GM21528 (cell line): ENCODE measurements around the gene AGAP3.

ENCODE experiments used
- ATAC-seq: cut with Tn5 transposase; IDR thresholded peaks from one replicate; pipeline ENCODE4 v1.9.1; 2021; ENCODE audit warnings: mild to moderate bottlenecking, moderate library complexity; ENCODE audit not compliant: unreplicated experiment, low FRiP score

Gene AGAP3

DNA sequence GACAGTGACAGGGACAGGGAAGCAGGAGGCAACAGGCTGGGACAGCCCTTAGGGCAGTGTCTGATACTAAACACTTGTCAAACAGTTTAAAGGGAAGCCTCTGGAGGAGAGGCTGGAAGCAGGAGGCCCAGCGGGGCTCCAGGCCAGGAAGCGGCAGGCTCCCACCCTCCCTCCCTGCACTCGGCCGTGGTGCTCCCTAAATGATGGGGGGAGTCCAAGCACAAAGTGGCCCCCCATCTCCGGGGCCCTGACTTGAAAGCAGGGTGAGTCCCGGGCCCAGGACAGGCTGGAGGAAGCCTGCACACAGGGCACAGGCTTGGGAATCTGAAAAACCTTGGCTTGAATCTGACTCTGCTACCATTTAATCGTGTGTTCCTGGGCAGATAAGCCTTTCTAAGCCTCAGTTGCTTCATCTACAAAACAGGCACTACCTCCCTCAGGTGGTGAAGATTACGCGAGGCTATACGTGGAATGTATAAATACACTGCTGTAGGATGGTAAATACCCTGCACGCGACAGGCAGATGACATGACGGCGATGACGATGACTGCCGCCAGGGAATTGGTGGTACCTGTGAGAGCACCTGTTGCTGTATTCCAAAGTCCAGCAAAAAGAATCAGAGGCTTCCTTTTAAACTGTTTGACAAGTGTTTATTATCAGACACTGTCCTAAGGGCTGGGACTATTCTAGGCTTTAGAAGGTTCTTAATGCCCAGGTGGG lies 47.2 kb downstream of the AGAP3 start:
- no peak for ATAC-seq

DNA sequence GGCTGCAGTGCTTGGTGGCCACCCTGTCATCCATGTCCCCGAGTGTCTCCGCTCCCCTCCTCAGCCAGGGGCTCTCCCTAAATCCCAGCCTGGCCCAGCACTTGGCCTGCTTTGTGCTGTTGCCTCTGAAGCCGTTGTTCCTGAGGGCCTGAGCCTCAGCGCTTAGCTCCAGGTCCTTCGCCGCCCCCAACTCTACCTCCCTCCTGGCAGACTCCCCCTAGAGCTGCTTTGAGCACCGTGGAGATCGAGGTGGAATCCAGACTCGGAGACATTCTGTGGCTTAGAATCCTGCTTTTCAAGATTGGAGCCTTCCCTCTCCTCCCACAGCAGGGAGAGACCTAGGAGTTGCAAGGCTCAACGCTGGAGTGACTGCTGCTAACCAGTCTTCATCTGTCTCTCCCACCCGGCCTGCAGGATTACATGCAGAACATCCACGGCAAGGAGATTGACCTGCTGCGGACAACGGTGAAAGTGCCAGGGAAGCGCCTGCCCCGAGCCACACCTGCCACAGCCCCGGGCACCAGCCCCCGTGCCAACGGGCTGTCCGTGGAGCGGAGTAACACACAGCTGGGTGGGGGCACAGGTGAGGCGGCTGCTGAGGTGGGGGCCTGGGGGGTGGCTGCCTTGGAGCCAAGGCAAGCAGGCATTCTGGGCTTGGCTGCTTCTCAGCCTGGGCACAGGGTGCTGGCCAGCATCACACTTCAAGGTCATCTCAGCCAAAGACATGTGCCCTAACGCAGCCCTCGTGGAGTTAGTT lies 47.9 kb downstream of the AGAP3 start:
- no peak for ATAC-seq

DNA sequence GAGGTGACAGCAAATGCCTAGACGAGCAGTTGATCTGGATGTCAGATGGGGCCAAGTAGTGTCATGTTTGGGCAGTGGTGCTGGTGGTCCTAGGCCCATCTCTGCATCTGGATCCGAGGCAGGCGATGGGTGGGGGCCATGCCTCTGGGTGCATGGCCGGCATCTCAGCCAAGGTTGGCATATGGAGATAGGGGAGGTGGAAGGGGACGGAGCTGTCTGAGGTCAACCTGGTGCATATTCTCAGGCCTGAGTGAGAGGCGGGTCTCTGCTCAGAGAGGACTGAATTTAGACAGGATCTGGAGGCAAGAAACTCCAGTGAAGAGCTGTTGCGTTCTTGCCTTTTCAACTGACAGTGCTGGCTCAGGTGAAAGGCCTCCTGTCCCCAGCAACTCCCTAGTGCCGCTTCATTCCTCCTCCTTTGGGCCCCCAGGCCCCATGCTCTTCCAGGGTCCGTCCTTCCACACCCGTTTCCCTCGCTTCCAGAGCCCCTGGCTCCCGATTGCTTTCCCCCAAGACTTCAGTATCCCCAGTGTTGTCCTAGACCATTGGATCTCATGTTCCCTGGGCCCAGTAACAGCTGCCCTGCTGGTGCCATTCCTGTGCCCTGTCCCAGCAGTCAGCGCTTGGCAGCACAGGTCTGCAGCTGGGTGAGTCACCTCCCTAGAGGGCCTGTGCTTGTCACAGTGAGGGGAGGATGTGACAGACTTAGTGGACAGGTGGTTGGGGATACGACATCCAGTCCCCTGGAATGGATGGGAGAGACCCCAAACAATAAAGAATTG lies 48.7 kb downstream of the AGAP3 start:
- ATAC-seq = no peak

DNA sequence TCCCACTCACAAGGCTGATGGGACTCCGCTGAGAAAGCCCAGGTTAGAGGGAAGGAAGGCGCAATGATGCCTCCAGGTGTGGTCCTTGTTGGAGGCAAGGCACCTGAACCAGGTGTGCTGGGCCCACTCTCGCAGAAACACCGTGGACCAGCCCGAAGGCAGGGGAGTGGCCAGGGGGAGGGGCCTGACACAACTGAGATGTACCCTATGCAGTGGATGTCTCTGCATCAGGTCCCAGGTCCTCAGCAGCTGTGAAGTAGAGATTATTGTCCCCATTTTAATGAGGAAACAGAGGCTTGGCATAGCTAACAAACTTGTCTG lies 49.2 kb downstream of the AGAP3 start:
- no peak for ATAC-seq

DNA sequence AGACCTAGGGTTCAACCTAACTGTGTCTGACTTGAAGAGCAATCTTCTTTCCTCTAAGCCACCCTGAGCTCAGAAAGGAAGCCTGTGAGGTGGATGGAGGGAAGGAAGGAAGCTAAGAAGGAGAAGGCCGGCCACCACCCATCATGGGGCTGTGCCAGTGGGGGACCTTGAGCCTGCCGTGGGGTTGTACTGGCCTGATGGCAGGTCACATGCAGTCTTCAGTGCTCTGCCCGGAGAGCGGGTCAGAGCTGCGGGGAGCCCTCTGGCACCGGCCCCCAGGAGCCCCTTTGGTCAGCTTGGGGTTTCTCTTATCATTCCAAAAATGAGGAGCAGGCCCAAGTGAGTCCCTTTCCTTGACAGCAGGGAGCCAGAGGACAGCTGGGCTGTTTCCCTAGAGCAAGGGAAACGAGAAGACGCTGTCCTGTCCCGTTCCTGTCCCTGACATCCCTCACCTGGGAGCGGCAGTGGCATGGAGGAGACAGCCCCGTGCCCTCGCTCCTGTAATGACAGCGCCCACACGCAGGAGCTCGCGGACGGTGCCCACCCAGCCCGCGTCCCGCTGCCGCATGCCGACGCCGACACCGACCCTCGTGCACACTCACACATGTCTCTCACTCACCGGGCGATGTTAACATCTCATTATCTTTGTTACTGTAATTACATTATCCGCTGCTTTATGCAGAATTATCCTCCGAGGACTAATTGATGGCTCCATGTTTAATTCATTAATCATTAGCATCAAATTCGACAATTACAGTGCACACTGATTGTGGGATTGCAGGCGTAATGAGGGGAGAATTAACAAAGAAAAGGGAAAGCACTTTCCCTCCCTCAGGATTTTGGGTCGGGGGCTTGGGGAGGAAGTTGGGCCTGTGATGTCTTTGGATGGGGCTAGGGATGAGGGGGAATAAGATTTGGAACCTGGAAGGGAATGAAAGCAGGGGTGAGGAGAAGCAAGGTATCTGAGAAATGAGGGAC lies 49.9 kb downstream of the AGAP3 start:
- no peak for ATAC-seq

DNA sequence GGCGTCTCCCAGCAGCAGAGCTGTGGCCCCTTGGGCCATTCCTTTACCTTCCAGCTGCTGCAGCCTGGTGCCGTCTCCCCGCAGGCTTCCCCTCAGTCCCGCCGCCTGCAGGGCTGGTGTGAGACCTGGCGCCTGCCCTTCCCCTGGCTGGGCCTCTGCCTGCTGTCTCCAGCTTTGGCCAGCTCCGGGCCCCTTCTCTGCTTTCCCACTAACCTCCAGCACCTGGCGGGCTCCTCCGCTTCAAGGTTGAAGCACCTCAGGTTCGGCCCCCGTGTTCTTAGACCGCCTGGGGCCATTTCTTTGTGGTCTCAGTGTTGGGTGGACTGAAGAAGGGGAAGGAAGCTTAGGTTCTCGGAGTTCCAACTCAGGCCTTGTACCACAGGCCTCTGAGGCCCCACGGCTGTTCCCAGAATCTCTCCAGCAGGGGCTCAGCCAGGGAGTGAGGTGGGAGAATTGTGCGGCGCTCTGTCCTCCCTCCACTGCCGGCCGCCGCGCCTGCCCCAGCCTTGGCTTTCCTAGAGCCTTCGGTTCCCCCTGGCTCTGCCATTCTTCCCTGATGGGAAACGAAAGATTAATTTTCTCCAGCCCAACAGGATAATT lies 50.9 kb downstream of the AGAP3 start:
- ATAC-seq = no peak

DNA sequence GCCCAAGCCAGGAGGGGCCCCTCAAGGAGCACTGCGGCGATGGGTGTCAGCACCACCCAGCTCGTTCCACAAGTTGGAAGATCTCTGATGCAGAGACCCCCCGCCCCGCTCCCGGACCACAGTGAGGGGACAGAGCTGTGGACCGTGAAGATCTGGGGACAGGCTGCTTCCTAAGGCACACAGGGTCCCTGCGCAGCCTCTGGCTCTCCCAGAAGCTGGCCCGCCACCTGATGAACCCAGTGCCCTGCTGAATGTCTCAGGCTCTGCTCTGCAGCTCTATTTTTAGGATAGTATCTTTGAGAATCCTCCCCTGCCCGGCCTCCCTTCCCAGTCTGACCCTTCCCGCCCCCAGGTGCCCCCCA lies 51.5 kb downstream of the AGAP3 start:
- ATAC-seq = no peak

DNA sequence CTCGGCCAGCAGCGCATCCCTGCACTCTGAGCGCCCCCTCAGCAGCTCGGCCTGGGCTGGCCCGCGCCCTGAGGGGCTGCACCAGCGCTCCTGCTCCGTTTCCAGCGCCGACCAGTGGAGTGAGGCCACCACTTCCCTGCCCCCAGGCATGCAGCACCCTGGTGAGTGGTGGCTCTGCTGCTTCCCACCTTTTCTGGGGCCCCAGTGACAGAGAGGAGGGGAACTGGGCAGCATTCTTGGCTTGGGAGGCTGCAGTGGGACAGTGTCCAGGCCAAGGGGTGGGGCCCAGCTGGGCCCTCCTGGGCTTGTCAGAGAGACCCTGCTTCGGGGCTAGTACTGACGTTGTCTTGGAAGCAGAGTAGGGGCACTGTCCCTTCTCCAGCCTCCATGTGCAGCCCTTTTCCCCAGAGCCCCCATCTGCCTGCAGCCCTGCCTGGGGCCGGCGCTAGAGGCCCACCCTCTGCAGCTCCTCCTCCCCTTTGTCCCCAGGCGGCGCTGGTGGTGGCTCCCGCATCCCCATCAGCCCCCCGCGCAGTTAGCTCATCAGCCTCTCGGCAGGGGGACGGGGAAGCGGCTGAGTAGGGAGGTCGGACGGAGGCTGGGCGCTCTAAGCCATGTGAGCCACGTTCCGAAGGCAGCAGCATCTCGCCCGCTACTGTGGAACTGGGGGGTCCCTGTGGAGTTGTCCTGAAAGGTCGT lies 52.0 kb downstream of the AGAP3 start:
- ATAC-seq = no peak

DNA sequence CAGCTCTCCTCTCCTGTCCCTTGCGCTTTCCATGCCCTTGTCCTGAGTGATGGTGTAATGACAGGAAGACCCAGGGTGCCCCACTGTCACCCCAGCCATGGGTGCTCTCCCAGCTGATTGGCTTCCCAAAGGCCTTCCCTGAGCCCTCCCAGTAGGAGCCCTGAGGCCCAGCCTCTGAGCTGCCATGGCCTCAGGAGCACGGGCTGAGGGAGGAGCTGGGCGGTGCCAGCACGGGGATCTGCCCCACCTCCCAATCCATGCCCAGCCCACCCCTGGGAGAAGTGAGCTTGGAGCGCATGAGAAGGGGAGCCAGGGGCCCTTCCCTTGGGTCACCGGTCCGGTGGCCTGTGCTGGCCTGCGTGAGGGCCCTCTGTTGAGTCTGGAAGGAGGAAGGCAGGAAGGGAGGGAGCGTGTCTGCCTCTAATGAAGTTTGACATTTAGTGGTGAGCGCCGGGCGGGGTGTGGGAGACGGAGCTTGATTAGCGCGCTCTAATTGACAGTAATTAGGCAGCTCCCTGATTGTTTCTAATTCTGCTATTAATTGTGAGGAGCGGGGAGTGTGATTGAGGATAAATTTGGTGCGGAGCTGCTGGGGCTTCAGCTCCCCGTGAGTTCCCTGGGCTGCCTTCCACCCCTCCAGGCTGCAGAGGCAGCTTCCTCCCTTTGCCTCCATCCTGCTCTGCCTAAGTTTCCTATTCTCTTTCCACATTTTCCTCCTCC lies 53.0 kb downstream of the AGAP3 start:
- no peak for ATAC-seq

DNA sequence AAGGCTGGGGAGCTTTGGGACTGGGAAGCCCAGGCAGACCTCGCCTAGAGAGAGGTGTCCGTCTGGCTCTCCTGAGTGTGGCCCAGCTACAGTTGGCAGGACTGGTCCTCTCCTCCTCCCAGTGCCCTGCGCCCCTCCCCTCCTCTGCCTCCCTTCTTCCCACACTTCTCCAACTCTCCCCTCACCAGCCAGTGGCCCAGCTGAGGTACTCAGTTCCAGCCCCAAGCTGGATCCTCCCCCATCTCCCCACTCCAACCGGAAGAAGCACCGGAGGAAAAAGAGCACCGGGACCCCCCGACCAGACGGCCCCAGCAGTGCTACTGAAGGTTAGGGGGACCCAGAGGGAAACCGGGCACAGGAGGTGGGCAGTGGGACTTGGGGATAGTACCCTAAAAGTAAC lies 53.5 kb downstream of the AGAP3 start:
- ATAC-seq = no peak

DNA sequence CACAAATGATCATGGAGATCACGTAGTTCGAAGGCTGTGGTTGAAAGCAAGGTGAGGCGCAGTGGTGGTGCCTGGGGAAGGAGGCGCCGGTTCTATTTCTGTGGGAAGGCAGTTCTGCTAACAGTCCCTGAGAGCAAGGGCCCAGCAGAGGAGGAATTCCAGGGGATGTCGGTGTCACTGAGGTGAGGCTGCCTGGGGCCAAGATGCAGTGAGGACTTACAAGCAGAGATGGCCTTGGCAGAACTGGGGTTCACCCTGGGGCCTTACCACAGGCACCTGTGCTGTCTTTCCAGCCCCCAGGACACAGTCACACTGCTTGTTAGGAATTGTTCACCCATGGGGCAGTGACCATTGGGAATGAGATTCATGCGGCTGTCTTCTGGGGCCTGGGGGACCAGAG lies 54.6 kb downstream of the AGAP3 start:
- ATAC-seq = no peak

DNA sequence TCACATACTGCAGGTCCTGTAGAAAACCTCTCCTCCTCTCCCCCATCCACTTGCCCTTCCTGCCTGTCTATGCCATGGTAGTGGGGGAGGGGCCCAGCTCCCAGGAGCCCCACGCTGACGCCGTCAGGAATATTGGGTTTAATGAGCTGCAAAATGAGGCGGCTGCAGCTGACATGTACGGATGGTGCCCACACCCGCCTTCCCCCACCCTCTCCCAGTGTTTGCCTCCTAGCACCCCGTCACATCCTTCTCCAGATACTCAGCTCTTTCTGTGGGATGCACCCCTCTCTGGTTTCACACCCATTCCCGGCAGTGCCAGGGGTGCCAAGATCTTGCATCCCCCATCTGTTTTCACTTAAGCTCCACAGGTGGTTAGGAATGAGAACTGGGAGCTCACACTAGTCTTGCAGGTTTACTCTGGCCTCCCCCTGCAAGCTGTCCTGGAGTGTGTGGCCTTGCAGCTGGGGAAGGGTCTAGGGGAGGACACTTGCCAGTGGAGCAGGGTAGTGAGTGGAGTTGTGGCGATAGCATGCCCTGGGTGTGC lies 55.1 kb downstream of the AGAP3 start:
- no peak for ATAC-seq

DNA sequence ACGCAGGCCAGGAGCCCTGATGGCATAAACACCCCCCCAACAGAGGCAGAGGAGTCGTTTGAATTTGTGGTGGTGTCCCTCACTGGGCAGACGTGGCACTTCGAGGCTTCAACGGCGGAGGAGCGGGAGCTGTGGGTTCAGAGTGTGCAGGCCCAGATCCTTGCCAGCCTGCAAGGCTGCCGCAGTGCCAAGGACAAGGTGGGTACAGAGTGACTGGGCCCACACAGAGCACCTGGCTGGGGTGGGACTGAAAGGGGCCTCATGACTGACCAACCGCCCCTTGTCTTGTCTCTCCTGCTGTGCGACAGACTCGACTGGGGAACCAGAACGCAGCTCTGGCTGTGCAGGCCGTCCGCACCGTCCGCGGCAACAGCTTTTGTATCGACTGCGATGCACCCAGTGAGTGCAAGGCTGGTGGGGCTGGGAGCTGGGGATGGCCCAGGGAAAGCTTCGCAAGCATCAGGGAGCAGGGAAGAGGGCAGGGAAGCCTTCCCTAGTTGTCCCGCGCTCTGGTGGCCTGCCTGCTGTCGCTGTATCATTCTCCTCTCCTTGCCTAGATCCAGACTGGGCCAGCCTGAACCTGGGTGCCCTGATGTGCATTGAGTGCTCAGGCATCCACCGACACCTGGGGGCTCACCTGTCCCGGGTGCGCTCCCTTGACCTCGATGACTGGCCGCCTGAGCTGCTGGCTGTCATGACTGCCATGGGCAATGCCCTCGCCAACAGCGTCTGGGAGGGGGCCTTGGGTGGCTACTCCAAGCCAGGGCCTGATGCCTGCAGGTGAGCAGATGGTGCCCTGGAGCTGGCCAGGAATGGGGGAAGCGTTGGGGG lies 55.8 kb downstream of the AGAP3 start:
- no peak for ATAC-seq

DNA sequence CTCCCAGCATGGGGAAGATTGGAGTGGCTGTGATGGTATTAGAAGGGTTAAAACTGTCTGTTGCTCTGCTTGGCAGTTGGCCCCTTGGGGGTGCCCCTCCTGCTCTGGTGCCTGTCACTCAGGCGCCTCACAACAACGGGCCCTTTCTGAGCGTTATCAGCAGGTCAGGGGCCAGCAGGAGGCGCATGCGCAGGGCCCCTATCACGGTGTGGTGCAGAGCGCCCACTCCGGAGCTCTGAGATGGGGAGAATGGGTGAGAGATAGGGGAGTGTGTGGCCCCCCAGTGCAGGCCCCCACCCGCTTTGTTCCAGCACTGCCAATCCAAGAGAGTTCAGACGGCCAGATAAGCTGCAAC lies 56.4 kb downstream of the AGAP3 start:
- ATAC-seq = no peak

DNA sequence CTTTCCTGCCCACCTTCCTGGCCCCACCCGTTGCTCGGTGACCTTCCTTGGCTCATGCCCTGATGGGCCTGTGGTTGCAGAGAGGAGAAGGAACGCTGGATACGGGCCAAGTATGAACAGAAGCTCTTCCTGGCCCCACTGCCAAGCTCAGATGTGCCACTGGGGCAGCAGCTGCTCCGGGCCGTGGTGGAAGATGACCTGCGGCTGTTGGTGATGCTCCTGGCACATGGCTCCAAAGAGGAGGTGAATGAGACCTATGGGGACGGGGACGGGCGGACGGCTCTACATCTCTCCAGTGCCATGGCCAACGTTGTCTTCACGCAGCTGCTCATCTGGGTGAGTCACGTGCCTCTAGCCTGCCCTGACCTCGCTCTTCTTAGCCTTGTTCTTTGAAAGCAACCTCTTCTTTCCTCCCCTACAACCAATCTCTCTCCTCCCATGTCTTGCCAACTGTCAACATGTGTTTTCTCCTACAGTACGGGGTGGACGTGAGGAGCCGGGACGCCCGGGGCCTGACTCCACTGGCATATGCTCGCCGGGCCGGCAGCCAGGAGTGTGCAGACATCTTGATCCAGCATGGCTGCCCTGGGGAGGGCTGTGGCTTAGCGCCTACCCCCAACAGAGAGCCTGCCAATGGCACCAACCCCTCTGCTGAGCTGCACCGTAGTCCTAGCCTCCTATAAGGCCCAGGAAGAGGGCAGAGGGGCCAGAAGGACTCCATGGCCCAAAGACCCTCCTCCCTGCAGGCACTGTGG lies 57.2 kb downstream of the AGAP3 start:
- no peak for ATAC-seq

DNA sequence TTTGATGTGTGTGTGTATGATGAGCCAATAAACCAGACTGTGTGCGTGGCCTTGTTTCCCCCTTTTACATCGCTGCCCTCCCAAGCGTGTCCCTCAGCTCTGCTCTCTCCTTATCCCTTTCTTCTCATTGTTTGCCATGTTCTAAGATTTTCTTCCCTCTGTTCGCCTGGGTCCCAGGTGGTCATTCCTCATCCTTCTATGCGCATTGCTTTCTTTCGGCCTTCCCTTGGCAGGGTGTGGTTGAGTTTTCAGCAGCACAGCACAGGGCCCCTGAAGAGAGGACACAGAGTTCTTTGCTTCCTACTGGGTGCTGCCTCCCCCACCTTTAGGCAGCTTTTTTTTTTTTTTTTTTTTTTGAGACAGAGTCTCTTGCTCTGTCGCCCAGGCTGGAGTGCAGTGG lies 58.1 kb downstream of the AGAP3 start:
- ATAC-seq = no peak

DNA sequence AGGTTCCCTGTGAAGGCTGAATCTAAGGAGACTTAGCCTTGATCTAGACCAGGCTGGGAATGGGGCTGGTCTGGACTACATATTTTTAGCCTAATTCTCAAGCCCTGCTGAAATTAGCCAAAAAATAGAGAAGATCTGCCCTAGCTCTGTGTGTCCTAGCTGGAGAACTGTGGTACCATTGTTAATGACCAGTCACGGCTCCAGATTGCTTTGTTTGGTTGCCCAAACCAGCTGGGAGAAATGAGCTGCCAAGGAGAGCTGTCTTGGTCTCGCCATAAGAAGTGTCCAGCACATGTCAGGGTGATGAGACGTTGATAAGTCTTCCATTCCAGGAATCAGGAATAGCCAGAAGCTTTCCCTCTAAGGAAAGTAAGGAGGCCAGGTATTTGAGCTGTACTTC lies 60.5 kb downstream of the AGAP3 start:
- ATAC-seq = no peak
